ENCODE results near the gene COL20A1. TPM values are rescaled to one million over a fixed set of nuclear protein-coding genes. Genes with fewer than 3 reads are reported as not detected.
"Not testable (repeated sequence)": the region's sequence is repeated elsewhere in the genome, so short reads cannot be mapped to it uniquely, and the experiment has no call there.

The COL20A1 gene
- total and polyA plus RNA-seq, 2 donors (not counting 1 experiment from before 2014, with no cell fraction given) = not detected

GRCh38 chr20:63378626-63379025, 85.6 kb downstream of the COL20A1 start:
- H3K9ac ChIP-seq (ENCODE audit: low read length) = no peak overlapping the region
- H3K79me2 ChIP-seq (ENCODE audit: control insufficient read depth, insufficient read depth, low read length) = no peaks in the 10 kb centered on the region
- H3K27me3 ChIP-seq (replicated peaks in 1 of 4; ENCODE audit: control extremely low read depth in 1 of 4, control insufficient read depth in 3 of 4, insufficient read depth in 4 of 4, low read length in 3 of 4) = peaks cover 0 to 25% (median 0%) of the 10 kb centered on the region in 4 experiments
- TF ChIP-seq EZH2 (IDR thresholded peaks at IDR 0.05; ENCODE audit: borderline replicate concordance, insufficient read depth, low read depth, low read length, poor library complexity, severe bottlenecking) = no peak
- no peak for TF ChIP-seq CTCF (IDR thresholded peaks at IDR 0.05)
- H3K36me3 ChIP-seq (replicated peaks in 1 of 2; ENCODE audit: control extremely low read depth in 1 of 2, control insufficient read depth in 1 of 2, extremely low read depth in 1 of 2, insufficient read depth in 2 of 2, low read length in 1 of 2) = no peaks in the 10 kb centered on the region
- no peak overlapping the region for H3K4me2 ChIP-seq (replicated peaks; ENCODE audit: low read depth, low read length, poor library complexity, severe bottlenecking)
- peaks cover 21% of the 10 kb centered on the region for H3K27me3 Mint-ChIP-seq
- H3K9me3 Mint-ChIP-seq (ENCODE audit: insufficient read depth) = no peaks in the 10 kb centered on the region
- H3K4me1 Mint-ChIP-seq = no peaks in the 10 kb centered on the region
- no peak overlapping the region for H3K4me3 Mint-ChIP-seq
- H3K27ac Mint-ChIP-seq = no peak overlapping the region
- WGBS (ENCODE audit: insufficient coverage) = 75% methylated on average over 8 of the region's 12 CpGs
- H4K20me1 ChIP-seq (ENCODE audit: control insufficient read depth, insufficient read depth, low read length, poor library complexity, severe bottlenecking) = no peaks in the 10 kb centered on the region
- H3K4me1 ChIP-seq (ENCODE audit: control insufficient read depth in 2 of 2, insufficient read depth in 2 of 2, low read length in 2 of 2) = no peaks in the 10 kb centered on the region
- no peak overlapping the region for H3K4me3 ChIP-seq (ENCODE audit: control extremely low read depth in 1 of 5, extremely low read depth in 1 of 5, insufficient read depth in 1 of 5, low read depth in 2 of 5, low read length in 4 of 5)
- no peak overlapping the region for H3K27ac ChIP-seq (ENCODE audit: low read length in 2 of 2)
- ChIA-PET POLR2A (no interaction called here), CTCF (no interaction called here)
- DNase-seq = no peak
- H3K9me3 ChIP-seq (ENCODE audit: control extremely low read depth in 1 of 3, control insufficient read depth in 2 of 3, insufficient read depth in 1 of 3, low read length in 2 of 3) = peaks cover 0 to 14% (median 0%) of the 10 kb centered on the region in 3 donors
- no peak for ATAC-seq (ENCODE audit: low read depth)
- intact Hi-C loops (cut with micrococcal nuclease) = no loop called here
- H2AFZ ChIP-seq (ENCODE audit: insufficient read depth, low read depth, low read length, poor library complexity, severe bottlenecking) = no peak overlapping the region

GRCh38 chr20:63379296-63379695, 86.3 kb downstream of the COL20A1 start:
- H3K4me3 Mint-ChIP-seq = no peak overlapping the region
- ChIA-PET POLR2A (no interaction called here), CTCF (no interaction called here)
- Histone ChIP-seq H3K27me3 (replicated peaks in 1 of 4; ENCODE audit: control extremely low read depth in 1 of 4, control insufficient read depth in 3 of 4, insufficient read depth in 4 of 4, low read length in 3 of 4) (peaks cover 0 to 25% (median 0%) of the 10 kb centered on the region in 4 experiments), H4K20me1 (ENCODE audit: control insufficient read depth, insufficient read depth, low read length, poor library complexity, severe bottlenecking) (no peaks in the 10 kb centered on the region), H3K4me1 (ENCODE audit: control insufficient read depth in 2 of 2, insufficient read depth in 2 of 2, low read length in 2 of 2) (no peaks in the 10 kb centered on the region), H2AFZ (ENCODE audit: insufficient read depth, low read depth, low read length, poor library complexity, severe bottlenecking) (no peak overlapping the region), H3K4me3 (ENCODE audit: control extremely low read depth in 1 of 5, extremely low read depth in 1 of 5, insufficient read depth in 1 of 5, low read depth in 2 of 5, low read length in 4 of 5) (no peak overlapping the region), H3K27ac (ENCODE audit: low read length in 2 of 2) (no peak overlapping the region), H3K9me3 (ENCODE audit: control extremely low read depth in 1 of 3, control insufficient read depth in 2 of 3, insufficient read depth in 1 of 3, low read length in 2 of 3) (peaks cover 0 to 17% (median 0%) of the 10 kb centered on the region in 3 donors), H3K36me3 (replicated peaks in 1 of 2; ENCODE audit: control extremely low read depth in 1 of 2, control insufficient read depth in 1 of 2, extremely low read depth in 1 of 2, insufficient read depth in 2 of 2, low read length in 1 of 2) (no peaks in the 10 kb centered on the region), H3K4me2 (replicated peaks; ENCODE audit: low read depth, low read length, poor library complexity, severe bottlenecking) (no peak overlapping the region), H3K9ac (ENCODE audit: low read length) (no peak overlapping the region), H3K79me2 (ENCODE audit: control insufficient read depth, insufficient read depth, low read length) (no peaks in the 10 kb centered on the region)
- no peaks in the 10 kb centered on the region for H3K9me3 Mint-ChIP-seq (ENCODE audit: insufficient read depth)
- no peak for TF ChIP-seq EZH2 (IDR thresholded peaks at IDR 0.05; ENCODE audit: borderline replicate concordance, insufficient read depth, low read depth, low read length, poor library complexity, severe bottlenecking)
- TF ChIP-seq CTCF (IDR thresholded peaks at IDR 0.05) = no peak
- intact Hi-C loops (cut with micrococcal nuclease) = no loop called here
- no peak overlapping the region for H3K27ac Mint-ChIP-seq
- DNase-seq = no peak
- H3K4me1 Mint-ChIP-seq = no peaks in the 10 kb centered on the region
- ATAC-seq (ENCODE audit: low read depth) = no peak
- WGBS (ENCODE audit: insufficient coverage) = 90% methylated on average over 10 of the region's 11 CpGs
- H3K27me3 Mint-ChIP-seq = peaks cover 21% of the 10 kb centered on the region

- H3K9ac ChIP-seq (ENCODE audit: low read length); H3K4me1 ChIP-seq (ENCODE audit: control insufficient read depth in 2 of 2, insufficient read depth in 2 of 2, low read length in 2 of 2); H3K4me1 Mint-ChIP-seq; H3K27ac Mint-ChIP-seq; H3K4me3 Mint-ChIP-seq; H3K4me3 ChIP-seq (ENCODE audit: control extremely low read depth in 1 of 5, extremely low read depth in 1 of 5, insufficient read depth in 1 of 5, low read depth in 2 of 5, low read length in 4 of 5); POLR2A ChIA-PET; H3K4me2 ChIP-seq (replicated peaks; ENCODE audit: low read depth, low read length, poor library complexity, severe bottlenecking); H3K36me3 ChIP-seq (replicated peaks in 1 of 2; ENCODE audit: control extremely low read depth in 1 of 2, control insufficient read depth in 1 of 2, extremely low read depth in 1 of 2, insufficient read depth in 2 of 2, low read length in 1 of 2); H2AFZ ChIP-seq (ENCODE audit: insufficient read depth, low read depth, low read length, poor library complexity, severe bottlenecking); intact Hi-C loops (cut with micrococcal nuclease); H3K9me3 Mint-ChIP-seq (ENCODE audit: insufficient read depth); ATAC-seq (ENCODE audit: low read depth); DNase-seq; H3K27ac ChIP-seq (ENCODE audit: low read length in 2 of 2); H4K20me1 ChIP-seq (ENCODE audit: control insufficient read depth, insufficient read depth, low read length, poor library complexity, severe bottlenecking); H3K79me2 ChIP-seq (ENCODE audit: control insufficient read depth, insufficient read depth, low read length): not testable (repeated sequence)
- Histone ChIP-seq H3K9me3 (ENCODE audit: control extremely low read depth in 1 of 3, control insufficient read depth in 2 of 3, insufficient read depth in 1 of 3, low read length in 2 of 3) (peaks cover 0 to 21% (median 0%) of the 10 kb centered on the region in 3 donors), H3K27me3 (replicated peaks in 1 of 4; ENCODE audit: control extremely low read depth in 1 of 4, control insufficient read depth in 3 of 4, insufficient read depth in 4 of 4, low read length in 3 of 4) (peaks cover 0 to 25% (median 0%) of the 10 kb centered on the region in 4 experiments)
- 91% methylated on average over 9 of the region's 9 CpGs for WGBS (ENCODE audit: insufficient coverage)
- CTCF ChIA-PET = interaction anchor here (2.6 to 3.5 kb wide), 2 partner anchors 70 to 156 kb away, joined by 15 to 21 read pairs; no protein-coding TSS in a partner anchor
- H3K27me3 Mint-ChIP-seq = peaks cover 21% of the 10 kb centered on the region
Measured at GRCh38 chr20:63379872-63380271, 86.9 kb downstream of the COL20A1 start.

All from B cell (primary cell).